Endometrial microvascular endothelial cells (primary cell): ENCODE data around the gene FHDC1. TPM values are rescaled to one million over a fixed set of nuclear protein-coding genes. Genes with fewer than 3 reads are reported as not detected.
"Not testable (repeated sequence)": the region's sequence is repeated elsewhere in the genome, so short reads cannot be mapped to it uniquely, and the experiment has no call there.

Experiments used
- in situ Hi-C: cut with HindIII; loops from 2 replicates; pipeline ENCODE4 v1.10.0; 2017; ENCODE audit warnings: low sequenced_read_pairs, low pct_unique_long_range_greater_than_20kb; ENCODE audit errors: inconsistent ontology term
- total RNA-seq: library from RNA; depleted of rRNA; stranded (reverse); fragments of >200 nt; gene quantifications from one replicate; pipeline ENCODE4 v1.2.3, GENCODE V29; 2015; ENCODE audit errors: inconsistent ontology term

The FHDC1 gene
- total RNA-seq = not detected

GRCh38 chr4:152935631-152936445 lies at the start of gene FHDC1:
Gene FHDC1 (plus strand): TSS chr4:152936323. CDS start chr4:152943058, 6,735 bp downstream.
- in situ Hi-C loops = no loop called here

GRCh38 chr4:152887981-152888380 lies 48.1 kb upstream of the FHDC1 start:
- in situ Hi-C loops = no loop called here

GRCh38 chr4:152892974-152893373 lies 43.1 kb upstream of the FHDC1 start:
- in situ Hi-C loops = no loop called here

- in situ Hi-C loops = no loop called here
Observed at GRCh38 chr4:152894673-152895072, 41.5 kb upstream of the FHDC1 start.

GRCh38 chr4:152896811-152897210 lies 39.3 kb upstream of the FHDC1 start:
- in situ Hi-C loops = no loop called here

- in situ Hi-C loops = not testable (repeated sequence)
Observed at GRCh38 chr4:152898133-152898532, 38.0 kb upstream of the FHDC1 start.

GRCh38 chr4:152898606-152899005 lies 37.5 kb upstream of the FHDC1 start:
- in situ Hi-C loops = no loop called here

- in situ Hi-C loops = no loop called here
Observed at GRCh38 chr4:152900395-152900794, 35.7 kb upstream of the FHDC1 start.

GRCh38 chr4:152901205-152901604 lies 34.9 kb upstream of the FHDC1 start:
- in situ Hi-C loops = no loop called here

GRCh38 chr4:152903658-152904057 lies 32.5 kb upstream of the FHDC1 start:
- in situ Hi-C loops = no loop called here

GRCh38 chr4:152909901-152910300 lies 26.2 kb upstream of the FHDC1 start:
- in situ Hi-C loops = no loop called here

GRCh38 chr4:152910521-152910920 lies 25.6 kb upstream of the FHDC1 start:
- in situ Hi-C loops = no loop called here

GRCh38 chr4:152917543-152918395 lies 18.4 kb upstream of the FHDC1 start:
- in situ Hi-C loops = no loop called here

GRCh38 chr4:152919826-152920225 lies 16.3 kb upstream of the FHDC1 start:
- in situ Hi-C loops = no loop called here

GRCh38 chr4:152920768-152921167 lies 15.4 kb upstream of the FHDC1 start:
- in situ Hi-C loops = no loop called here

- in situ Hi-C loops = no loop called here
Observed at GRCh38 chr4:152921284-152921683, 14.8 kb upstream of the FHDC1 start.

- in situ Hi-C loops = no loop called here
Observed at GRCh38 chr4:152925851-152926250, 10.3 kb upstream of the FHDC1 start.

GRCh38 chr4:152926959-152927358 lies 9.2 kb upstream of the FHDC1 start:
- in situ Hi-C loops = no loop called here

- in situ Hi-C loops = no loop called here
Observed at GRCh38 chr4:152927737-152928136, 8.4 kb upstream of the FHDC1 start.

GRCh38 chr4:152928286-152928685 lies 7.8 kb upstream of the FHDC1 start:
- in situ Hi-C loops = no loop called here
